ENCODE results near the gene TIMM17B.
A peak's percentile ranks its signal among the peaks of the same experiment; 100 is the strongest.
"Not testable (repeated sequence)": the region's sequence is repeated elsewhere in the genome, so short reads cannot be mapped to it uniquely, and the experiment has no call there.

Gene TIMM17B

DNA sequence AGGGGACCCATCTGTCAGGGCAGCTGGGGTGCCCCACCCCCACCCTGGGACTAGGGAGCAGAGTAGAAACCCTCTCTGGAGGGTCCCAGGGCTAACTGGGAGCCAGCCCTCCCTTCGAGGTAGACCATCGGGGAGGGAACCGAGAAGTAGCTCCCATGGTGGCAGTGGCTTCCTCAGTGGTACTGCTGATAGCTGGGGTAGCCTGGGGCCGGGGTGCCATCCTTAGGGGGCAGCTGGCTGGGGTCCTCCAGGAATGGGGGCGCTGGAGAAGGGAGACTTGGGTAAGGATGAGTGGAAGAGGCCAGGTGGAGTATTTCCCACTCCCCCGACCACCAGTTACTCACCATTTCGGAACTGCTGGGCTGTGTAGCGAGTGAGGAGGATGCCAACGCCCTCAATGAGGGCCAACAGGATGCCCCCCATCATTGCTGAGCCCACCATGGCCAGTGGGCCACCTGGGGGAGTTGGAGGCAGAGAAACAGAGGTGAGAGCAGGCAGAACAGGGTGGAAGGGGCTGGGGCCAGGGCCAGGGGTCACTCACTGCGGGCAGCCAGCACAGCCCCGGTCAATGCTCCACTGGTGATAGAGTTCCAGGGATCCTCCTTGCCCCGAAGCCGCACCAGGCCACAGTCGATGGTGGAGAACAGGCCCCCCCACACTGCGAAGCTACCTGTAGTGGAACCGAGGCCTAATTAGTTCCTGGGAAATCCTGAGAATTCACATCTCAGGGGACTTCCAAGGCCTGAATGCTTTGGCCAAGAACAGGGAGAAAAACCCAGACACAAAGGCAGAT, 3.8 kb downstream of the TIMM17B start:
- DNase-seq: no peak

GRCh38 chrX:48892896-48893295, 4.7 kb downstream of the TIMM17B start:
- no peak for DNase-seq

DNA sequence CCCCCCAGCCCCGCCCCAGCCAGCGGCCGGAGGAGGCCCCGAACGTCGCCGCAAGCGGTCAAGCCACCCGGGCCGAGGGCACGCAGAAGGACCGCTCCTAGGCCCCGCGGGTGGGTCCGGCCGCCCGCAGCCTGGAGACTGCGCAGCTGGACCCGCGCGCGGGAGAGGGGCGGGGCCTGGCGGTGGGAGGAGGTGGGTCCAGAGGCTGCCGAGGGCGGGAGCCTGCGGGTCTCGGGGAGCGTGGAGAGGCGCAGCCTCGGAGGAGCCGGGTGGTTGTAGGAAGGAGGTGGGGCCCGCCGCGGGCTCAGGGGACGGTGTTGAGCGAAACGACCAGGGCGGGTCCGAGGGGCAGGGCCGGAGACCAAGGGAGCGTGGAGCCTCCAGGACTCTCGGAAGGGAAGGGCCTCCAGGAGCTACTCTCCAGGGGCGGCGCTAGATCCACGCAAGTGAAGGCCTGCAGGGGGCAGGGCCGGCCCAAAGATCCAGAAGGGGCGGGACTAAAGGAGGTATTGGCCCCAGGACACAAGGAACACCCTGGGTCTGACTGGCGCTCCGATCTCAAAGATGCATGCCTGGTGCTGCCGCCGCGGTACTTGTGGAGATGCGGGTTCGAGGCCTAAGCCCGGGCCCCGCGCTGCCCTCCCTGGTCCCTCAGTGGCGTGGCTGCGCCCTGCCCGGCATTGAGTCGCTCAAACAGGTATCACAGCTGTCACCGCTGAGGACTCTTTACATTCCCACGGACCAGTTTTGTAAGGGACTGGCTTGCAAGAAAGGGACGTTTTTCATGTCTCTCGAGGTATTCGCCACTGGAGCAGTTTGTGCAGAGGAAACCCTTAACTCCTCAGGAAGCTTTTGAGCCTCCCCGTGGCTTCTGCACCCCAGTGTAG, 5.9 kb downstream of the TIMM17B start:
- peak; percentile 78 for DNase-seq

GRCh38 chrX:48890934-48891401, 6.6 kb downstream of the TIMM17B start:
- no peak for DNase-seq

GRCh38 chrX:48890296-48890925, 7.2 kb downstream of the TIMM17B start:
- no peak for DNase-seq

GRCh38 chrX:48886586-48886985, 11.0 kb downstream of the TIMM17B start:
- not testable (repeated sequence) for DNase-seq

DNA sequence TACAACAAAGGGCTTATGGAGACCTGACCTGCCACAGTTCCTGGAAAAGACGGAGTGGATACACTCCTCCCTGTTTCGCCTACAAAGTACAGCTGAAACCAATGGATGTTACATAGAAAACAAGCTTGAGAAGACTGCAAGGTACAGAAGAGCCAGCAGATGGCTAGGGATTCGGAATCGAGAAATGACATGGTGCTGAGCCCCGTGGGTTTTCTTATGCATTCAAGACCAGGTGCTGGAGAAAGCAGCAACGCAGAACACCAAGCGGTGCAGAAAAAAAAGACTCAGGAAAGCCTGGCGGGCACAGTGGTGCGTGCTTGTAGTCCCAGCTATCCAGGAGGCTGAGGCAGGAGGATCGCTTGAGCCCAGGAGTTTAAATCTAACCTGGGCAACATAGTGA, 13.8 kb downstream of the TIMM17B start:
- no peak for DNase-seq

GRCh38 chrX:48876944-48877343, 20.6 kb downstream of the TIMM17B start:
- not testable (repeated sequence) for DNase-seq

GRCh38 chrX:48872017-48872416, 25.6 kb downstream of the TIMM17B start:
- DNase-seq: not testable (repeated sequence)

DNA sequence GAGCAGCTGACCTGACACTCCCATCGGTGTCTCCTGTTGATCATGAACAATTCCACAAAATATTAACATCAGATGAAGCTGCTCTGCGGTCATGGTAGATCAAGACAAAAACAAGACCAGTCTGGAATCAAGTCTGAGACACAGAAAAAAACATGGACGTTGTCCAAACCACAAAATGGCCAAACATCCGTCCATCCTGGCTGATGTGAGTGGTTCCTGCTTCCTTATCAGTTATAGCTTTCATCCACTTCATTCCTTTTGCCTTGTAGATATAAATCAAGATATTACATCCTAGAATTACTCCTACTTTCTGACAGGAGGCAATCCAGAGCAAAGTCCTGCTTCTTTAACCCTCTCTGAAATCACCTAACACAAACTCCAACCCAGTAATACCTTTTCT, 33.4 kb downstream of the TIMM17B start:
- DNase-seq: no peak

DNA sequence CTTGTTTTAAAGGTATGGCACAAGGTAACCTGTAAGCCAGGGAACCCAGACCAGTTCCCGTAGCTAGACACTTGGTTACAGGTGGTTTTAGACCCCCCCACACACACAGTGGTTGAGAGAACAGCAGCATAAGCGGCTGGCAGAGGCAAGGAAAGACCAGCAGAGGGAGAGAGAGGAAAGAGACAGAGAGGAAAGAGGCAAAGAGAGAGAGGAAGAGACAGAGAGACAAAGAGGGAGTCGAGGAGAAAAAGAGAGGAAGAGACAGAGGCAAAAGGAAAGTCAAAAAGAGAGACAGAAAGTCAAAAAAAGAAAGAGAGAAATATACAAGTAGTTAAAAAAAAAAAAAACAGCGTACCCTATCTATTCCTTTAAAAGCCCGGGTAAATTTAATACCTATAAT, 42.7 kb downstream of the TIMM17B start:
- no peak for DNase-seq

GRCh38 chrX:48854121-48854804, 43.3 kb downstream of the TIMM17B start:
- not testable (repeated sequence) for DNase-seq

DNA sequence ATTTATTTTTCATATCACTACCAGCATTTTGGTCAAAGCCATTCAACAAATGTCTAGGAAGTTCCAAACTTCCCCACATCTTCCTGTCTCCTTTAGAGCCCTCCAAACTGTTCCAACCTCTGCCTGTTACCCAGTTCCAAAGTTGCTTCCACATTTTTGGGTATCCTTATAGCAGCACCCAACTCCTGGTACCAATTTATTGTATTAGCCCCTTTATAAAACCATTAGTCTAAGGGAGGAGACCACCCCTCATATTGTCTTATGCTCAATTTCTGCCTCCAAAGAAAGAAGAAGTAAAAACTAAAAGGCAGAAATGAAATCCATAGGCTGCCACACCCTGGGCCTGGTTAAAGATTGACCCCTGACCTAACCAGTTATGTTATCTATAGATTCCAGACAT, 44.1 kb downstream of the TIMM17B start:
- not testable (repeated sequence) for DNase-seq

- no peak for DNase-seq
These were observed 44.7 kb downstream of the TIMM17B start for GRCh38 chrX:48852857-48853256.

GRCh38 chrX:48848847-48849246, 48.7 kb downstream of the TIMM17B start:
- no peak for DNase-seq
